Body of pancreas (tissue), 4 donors: ENCODE results near the gene D2HGDH.

Experiments used
- CTCF ChIP-seq, 7 experiments: fragments of 450-650 bp in 4 of 7; fragments of 200-600 bp in 3 of 7; sonication (generic) in 3 of 7; IDR thresholded peaks; one replicate each; pipeline ENCODE4 v1.5.1; 2016 to 2019; ENCODE audit warnings: antibody characterized with exemption in 7 of 7
- POLR2A ChIP-seq, 3 donors: fragments of 450-650 bp; IDR thresholded peaks; one replicate each; pipeline ENCODE4 v1.6.1; 2016; ENCODE audit warnings: antibody characterized with exemption in 3 of 3, mild to moderate bottlenecking in 2 of 3

GRCh38 chr2:241686324-241686649 is 48.1 kb upstream of the D2HGDH start:
- no peak for TF ChIP-seq CTCF (IDR thresholded peaks at IDR 0.05)
- TF ChIP-seq POLR2A (IDR thresholded peaks at IDR 0.05), result no peak
